ENCODE data around the gene SOX15.
"Not testable (repeated sequence)": the region's sequence is repeated elsewhere in the genome, so short reads cannot be mapped to it uniquely, and the experiment has no call there.

Gene SOX15

GRCh38 chr17:7610641-7611040 is 20.7 kb upstream of the SOX15 start:
- TF ChIP-seq CTCF (conservative IDR thresholded peaks at IDR 0.05; ENCODE audit: low read depth, low read length): no peak

GRCh38 chr17:7606280-7606679 is 16.4 kb upstream of the SOX15 start:
- DNase-seq (ENCODE audit: low read depth): no peak
- no peak for TF ChIP-seq CTCF (conservative IDR thresholded peaks at IDR 0.05; ENCODE audit: low read depth, low read length)
- no peak overlapping the region for H3K4me3 ChIP-seq (ENCODE audit: low read length)

More at GRCh38 chr17:7610641-7611040, 20.7 kb upstream of the SOX15 start:
- no peak for DNase-seq (ENCODE audit: low read depth)
- H3K4me3 ChIP-seq (ENCODE audit: low read length): no peak overlapping the region

- H3K4me3 ChIP-seq (ENCODE audit: low read length); DNase-seq (ENCODE audit: low read depth): not testable (repeated sequence)
Measured at GRCh38 chr17:7597561-7597960, 7.7 kb upstream of the SOX15 start.

GRCh38 chr17:7593296-7593695 is 3.4 kb upstream of the SOX15 start:
- no peak for DNase-seq (ENCODE audit: low read depth)
- no peak overlapping the region for H3K4me3 ChIP-seq (ENCODE audit: low read length)
- no peak for TF ChIP-seq CTCF (conservative IDR thresholded peaks at IDR 0.05; ENCODE audit: low read depth, low read length)

- H3K4me3 ChIP-seq (ENCODE audit: low read length): no peak overlapping the region
- no peak for DNase-seq (ENCODE audit: low read depth)
- TF ChIP-seq CTCF (conservative IDR thresholded peaks at IDR 0.05; ENCODE audit: low read depth, low read length): no peak
Measured at GRCh38 chr17:7592422-7593021, 2.6 kb upstream of the SOX15 start.

GRCh38 chr17:7591596-7591995 is 1.7 kb upstream of the SOX15 start:
- TF ChIP-seq CTCF (conservative IDR thresholded peaks at IDR 0.05; ENCODE audit: low read depth, low read length): no peak
- H3K4me3 ChIP-seq (ENCODE audit: low read length): no peak overlapping the region
- DNase-seq (ENCODE audit: low read depth): no peak

- TF ChIP-seq CTCF (conservative IDR thresholded peaks at IDR 0.05; ENCODE audit: low read depth, low read length): no peak
- H3K4me3 ChIP-seq (ENCODE audit: low read length): no peak overlapping the region
- peak; percentile 91 for DNase-seq (ENCODE audit: low read depth)
Measured at GRCh38 chr17:7590743-7591142, 849 bp upstream of the SOX15 start.

Data from retinal pigment epithelial cell (primary cell).